HUES48 (cell line): ENCODE results near the gene NUDT1.

Experiments
- H3K27ac ChIP-seq: one replicate; pipeline ENCODE4 v1.7.0; 2013; ENCODE audit warnings: low read depth, low read length, inconsistent platforms
- H3K27me3 ChIP-seq: 2 replicates; pipeline ENCODE4 v1.6.1; 2013; ENCODE audit warnings: mild to moderate bottlenecking, low read length; ENCODE audit not compliant: control insufficient read depth, insufficient read depth
- H3K36me3 ChIP-seq: 2 replicates; pipeline ENCODE4 v1.6.1; 2013; ENCODE audit warnings: low read length; ENCODE audit not compliant: control insufficient read depth, insufficient read depth
- H3K4me1 ChIP-seq: 2 replicates; pipeline ENCODE4 v1.6.1; 2013; ENCODE audit warnings: mild to moderate bottlenecking, low read length; ENCODE audit not compliant: control insufficient read depth, insufficient read depth
- H3K4me3 ChIP-seq: 2 replicates; pipeline ENCODE4 v1.5.1; 2013; ENCODE audit warnings: mild to moderate bottlenecking, low read depth, low read length
- H3K9ac ChIP-seq: 2 replicates; pipeline ENCODE4 v1.6.1; 2013; ENCODE audit warnings: mild to moderate bottlenecking, low read depth, low read length, moderate library complexity
- H3K9me3 ChIP-seq: 2 replicates; pipeline ENCODE4 v1.6.1; 2013; ENCODE audit warnings: low read length; ENCODE audit not compliant: control insufficient read depth, insufficient read depth

Gene NUDT1

DNA sequence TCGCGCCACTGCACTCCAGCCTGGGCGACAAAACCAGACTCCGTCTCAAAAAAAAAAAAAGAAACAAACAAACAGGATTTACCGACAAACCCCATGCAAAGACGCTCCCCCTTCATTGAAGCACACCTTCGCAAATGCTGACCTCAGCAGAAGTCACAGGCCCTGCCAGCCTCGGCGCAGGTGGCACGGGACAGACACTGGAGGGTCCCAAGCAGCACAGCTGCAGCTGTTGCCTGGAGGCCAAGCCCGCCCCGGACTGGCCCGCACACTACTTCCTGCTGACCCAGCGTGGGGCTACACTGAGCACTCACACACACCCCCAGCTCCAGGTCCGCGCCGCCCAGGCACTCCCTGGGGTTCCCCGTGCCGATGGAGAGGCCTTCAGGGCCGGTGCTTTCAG lies 41.0 kb downstream of the NUDT1 start:
- no peaks in the 10 kb centered on the region for H3K9me3 ChIP-seq
- no peaks in the 10 kb centered on the region for H3K4me1 ChIP-seq
- no peak overlapping the region for H3K27ac ChIP-seq
- H3K36me3 ChIP-seq: no peaks in the 10 kb centered on the region
- no peaks in the 10 kb centered on the region for H3K27me3 ChIP-seq
- H3K4me3 ChIP-seq: no peak overlapping the region
- no peak overlapping the region for H3K9ac ChIP-seq

DNA sequence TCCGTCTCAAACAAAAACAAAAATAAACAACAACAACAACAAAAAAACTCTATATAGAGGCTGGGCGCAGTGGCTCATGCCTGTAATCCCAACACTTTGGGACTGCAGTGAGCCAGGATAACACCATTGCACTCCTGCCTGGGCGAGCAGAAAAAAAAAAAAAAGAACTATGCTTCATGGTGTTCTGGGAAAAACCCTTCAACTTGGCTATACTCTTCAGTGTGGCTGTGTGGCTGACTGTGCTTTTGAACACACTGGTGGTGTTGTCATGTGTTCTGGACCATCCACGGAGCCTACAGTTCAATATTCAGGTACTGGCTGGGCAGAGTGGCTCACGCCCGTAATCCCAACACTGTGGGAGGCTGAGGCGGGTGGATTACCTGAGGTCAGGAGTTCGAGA lies 45.7 kb downstream of the NUDT1 start:
- Histone ChIP-seq H3K27ac (no peak overlapping the region), H3K9ac (no peak overlapping the region)

DNA sequence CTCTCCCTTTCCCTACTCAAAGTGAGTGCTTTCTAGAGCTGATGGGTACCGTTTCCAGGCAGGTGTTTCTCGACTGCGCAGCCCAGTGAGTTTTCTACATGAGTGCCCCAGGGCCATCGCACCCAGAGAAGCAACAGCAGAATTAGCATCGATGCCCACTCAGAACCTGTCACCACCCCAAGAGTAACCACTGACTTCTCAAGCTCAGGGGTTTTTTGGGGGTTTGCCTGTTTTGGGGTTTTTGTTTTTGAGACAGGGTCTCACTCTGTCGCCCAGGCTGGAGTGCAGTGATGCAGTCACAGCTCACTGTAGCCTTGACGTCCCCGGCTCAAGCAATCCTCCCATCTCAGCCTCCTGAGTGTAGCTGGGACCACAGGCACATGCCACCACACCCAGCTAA lies 46.5 kb downstream of the NUDT1 start:
- Histone ChIP-seq H3K36me3 (no peaks in the 10 kb centered on the region), H3K27me3 (no peaks in the 10 kb centered on the region), H3K9me3 (no peaks in the 10 kb centered on the region), H3K9ac (no peak overlapping the region), H3K27ac (no peak overlapping the region), H3K4me1 (no peaks in the 10 kb centered on the region), H3K4me3 (no peak overlapping the region)

More for the DNA sequence above, 45.7 kb downstream of the NUDT1 start:
- H3K4me1 ChIP-seq: no peaks in the 10 kb centered on the region
- H3K36me3 ChIP-seq: no peaks in the 10 kb centered on the region
- no peaks in the 10 kb centered on the region for H3K9me3 ChIP-seq
- H3K27me3 ChIP-seq: no peaks in the 10 kb centered on the region
- H3K4me3 ChIP-seq: no peak overlapping the region

DNA sequence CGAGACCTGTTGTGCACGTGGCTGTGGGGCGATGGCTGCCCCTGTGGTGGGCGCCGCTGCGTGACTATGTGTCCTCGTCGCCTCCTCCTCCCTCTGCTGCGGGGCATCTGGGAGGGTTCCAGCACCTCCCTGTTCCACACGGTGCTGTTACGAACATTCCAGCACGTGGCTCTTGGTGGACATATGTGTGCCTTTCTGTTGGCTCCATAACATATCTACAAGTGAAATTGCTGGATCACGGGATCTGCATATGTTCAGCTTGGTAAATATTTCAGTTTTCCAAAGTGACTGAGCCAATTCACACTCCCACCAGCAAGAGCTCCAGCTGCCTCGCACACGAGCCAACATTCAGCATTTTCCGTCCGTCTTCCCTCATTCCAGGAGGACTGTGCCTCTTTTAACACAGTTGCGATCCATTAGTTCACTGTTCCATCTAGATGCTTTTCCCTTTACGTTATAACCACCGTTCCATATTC lies 47.1 kb downstream of the NUDT1 start:
- Histone ChIP-seq H3K4me1 (no peaks in the 10 kb centered on the region), H3K27ac (no peak overlapping the region), H3K27me3 (no peaks in the 10 kb centered on the region), H3K9ac (no peak overlapping the region), H3K9me3 (no peaks in the 10 kb centered on the region), H3K36me3 (no peaks in the 10 kb centered on the region), H3K4me3 (no peak overlapping the region)

DNA sequence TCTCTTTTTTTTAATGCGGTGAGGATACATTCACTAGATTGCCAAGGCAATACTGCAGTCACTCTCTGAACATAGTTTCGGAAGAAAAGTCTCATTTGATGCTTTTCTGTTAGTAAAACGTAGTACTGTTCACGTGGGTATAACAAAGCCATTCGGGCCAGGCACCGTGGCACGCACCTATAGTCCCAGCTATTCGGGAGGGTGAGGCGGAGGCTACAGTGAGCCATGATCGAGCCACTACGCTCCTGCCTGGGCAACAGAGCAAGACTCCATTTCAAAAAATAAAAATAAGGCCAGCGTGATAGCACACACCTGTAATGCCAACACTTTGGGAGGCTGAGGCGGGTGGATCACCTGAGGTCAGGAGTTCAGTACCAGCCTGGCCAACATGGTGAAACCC lies 47.6 kb downstream of the NUDT1 start:
- no peaks in the 10 kb centered on the region for H3K4me1 ChIP-seq
- no peak overlapping the region for H3K4me3 ChIP-seq
- H3K27ac ChIP-seq: no peak overlapping the region
- H3K9ac ChIP-seq: no peak overlapping the region
- no peaks in the 10 kb centered on the region for H3K36me3 ChIP-seq
- no peaks in the 10 kb centered on the region for H3K27me3 ChIP-seq
- H3K9me3 ChIP-seq: no peaks in the 10 kb centered on the region

DNA sequence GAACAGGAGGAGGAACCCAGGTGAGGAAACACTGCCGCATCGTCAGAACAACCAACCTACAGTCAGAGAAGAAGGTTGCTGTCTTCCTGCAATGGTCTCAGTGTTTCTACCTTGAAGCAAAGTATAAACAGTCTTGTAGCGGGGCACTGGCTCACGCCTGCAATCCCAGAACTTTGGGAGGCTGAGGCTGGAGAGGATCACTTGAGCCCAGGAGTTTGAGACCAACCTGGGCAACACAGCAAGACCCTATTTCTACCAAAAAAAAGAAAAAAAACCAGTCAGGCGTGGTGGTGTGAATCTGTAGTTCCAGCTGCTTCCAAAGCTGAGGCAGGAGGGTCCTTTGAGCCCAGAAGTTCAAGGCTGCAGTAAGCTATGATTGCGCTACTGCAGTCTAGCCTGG lies 48.9 kb downstream of the NUDT1 start:
- Histone ChIP-seq H3K4me1 (peaks cover under 1% of the 10 kb centered on the region; the same call in 1 of the 2 replicates), H3K9me3 (no peaks in the 10 kb centered on the region), H3K36me3 (no peaks in the 10 kb centered on the region), H3K9ac (no peak overlapping the region), H3K4me3 (no peak overlapping the region), H3K27ac (no peak overlapping the region), H3K27me3 (no peaks in the 10 kb centered on the region)

DNA sequence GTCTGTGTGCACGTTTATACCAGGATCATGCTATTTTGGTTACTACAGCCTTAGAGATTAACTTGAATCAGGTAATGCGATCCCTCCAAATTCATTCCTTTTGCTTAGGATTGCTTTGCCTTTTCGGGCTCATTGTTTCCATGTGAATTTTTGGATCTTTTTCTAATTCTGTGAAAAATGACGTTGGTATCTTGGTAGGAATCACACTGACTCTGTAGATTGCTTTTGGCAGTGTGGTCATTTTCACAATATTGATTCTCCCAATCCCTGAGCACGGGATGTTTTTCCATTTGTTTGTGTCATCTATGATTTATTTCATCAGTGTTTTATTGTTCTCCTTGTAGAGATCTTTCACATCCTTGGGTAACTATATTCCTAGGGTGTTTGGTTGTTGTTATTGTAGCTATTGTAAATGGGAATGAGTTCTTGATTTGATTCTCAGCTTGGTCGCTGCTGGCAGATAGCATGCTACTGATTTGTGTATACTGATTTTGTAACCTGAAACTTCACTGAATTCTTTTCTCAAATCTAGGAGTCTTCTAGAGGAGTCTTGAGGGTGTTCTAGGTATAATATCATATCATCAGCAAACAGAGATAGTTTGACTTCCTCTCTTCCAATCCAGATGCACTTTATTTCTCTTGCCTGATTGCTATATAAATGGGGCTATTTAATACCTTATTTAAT lies 54.1 kb downstream of the NUDT1 start:
- Histone ChIP-seq H3K27ac (no peak overlapping the region), H3K9me3 (no peaks in the 10 kb centered on the region), H3K9ac (no peak overlapping the region), H3K27me3 (no peaks in the 10 kb centered on the region), H3K4me3 (no peak overlapping the region), H3K4me1 (peaks cover 8% of the 10 kb centered on the region), H3K36me3 (no peaks in the 10 kb centered on the region)

DNA sequence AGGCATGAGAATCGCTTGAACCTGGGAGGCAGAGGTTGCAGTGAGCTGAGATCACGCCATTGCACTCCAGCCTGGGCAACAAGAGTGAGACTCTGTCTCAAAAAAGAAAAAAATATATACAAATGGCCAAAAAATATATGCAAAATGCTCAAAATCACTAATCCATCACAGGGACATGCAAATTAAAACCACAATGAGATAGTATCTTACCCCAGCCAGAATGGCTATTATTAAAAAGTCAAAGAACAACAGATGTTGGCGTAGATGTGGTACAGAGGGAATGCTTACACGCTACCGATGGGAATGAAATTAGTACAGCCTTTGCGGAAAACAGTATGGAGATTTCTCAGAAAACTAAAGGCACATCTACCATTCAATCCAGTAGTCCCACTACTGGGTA lies 54.8 kb downstream of the NUDT1 start:
- Histone ChIP-seq H3K27ac (no peak overlapping the region), H3K4me1 (peaks cover 14% of the 10 kb centered on the region), H3K27me3 (no peaks in the 10 kb centered on the region), H3K9me3 (0 out of 2 replicates have a peak, but pooled peaks cover 3% of the 10 kb centered on the region), H3K36me3 (no peaks in the 10 kb centered on the region), H3K4me3 (no peak overlapping the region), H3K9ac (no peak overlapping the region)

DNA sequence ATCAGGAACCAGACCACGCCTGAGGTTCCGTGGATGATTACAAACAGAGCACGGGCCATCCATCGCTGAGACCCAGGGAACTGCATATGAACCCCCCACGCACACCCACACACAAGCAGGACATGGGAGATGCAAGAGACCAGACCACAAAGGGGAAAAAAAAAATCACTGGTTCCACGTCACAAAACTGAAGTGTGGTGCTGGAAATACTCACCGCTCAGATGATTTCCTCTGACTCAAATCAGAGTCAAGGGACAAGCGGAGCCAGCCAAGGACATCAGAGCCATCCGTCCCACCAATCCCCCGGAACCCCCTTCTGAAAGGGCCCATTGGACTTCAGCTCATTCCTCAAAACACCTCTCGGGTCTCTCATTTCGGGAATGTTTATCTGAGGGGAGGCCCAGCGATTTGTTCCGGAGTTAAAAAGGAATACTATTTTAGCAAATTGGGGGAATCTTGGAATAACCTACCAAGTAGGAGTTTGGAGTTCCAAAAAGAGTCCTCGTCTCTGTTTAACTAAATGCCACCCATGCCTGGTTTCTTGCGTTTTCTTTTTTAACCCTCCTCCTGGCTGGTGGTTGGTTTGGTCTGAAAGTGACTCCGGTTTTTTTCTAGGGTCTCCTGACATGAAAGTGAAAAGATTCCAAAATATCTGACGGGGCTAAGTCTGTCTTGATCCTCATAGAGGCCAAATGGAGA lies 57.3 kb downstream of the NUDT1 start:
- 0 out of 2 replicates have a peak, but pooled peaks cover 3% of the 10 kb centered on the region for H3K9me3 ChIP-seq
- H3K27me3 ChIP-seq: no peaks in the 10 kb centered on the region
- peaks cover 14% of the 10 kb centered on the region for H3K4me1 ChIP-seq
- no peaks in the 10 kb centered on the region for H3K36me3 ChIP-seq
- H3K27ac ChIP-seq: no peak overlapping the region
- no peak overlapping the region for H3K4me3 ChIP-seq
- no peak overlapping the region for H3K9ac ChIP-seq

DNA sequence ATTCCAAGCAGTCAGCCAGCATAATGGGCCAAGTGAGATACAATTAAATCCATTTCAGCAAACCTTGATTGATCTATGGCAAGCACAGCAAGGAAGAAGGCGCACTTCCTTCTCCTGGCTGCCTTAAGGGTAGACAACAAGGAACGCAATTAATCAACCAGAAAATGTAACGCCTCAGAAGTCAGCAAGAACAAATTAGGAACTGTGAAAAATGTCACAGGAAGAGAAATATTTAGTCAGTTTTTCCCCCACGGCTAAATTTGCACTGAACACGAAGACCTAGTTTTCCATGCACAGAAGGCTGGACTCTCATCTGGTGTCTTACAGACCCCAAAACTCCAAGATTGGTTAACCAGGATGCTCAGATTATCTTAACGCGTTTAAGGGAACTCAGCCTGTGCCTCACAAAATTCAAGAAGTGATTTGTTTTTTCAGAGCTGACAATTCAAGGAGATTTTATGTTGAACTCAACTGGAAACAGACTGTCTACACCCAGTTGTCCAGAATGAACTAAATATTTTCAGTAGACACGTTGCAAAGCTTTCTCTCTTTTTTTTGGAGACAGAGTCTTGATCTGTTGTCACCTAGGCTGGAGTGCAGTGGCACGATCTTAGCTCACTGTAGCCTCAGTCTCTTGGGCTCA lies 58.0 kb downstream of the NUDT1 start:
- Histone ChIP-seq H3K9ac (no peak overlapping the region), H3K4me3 (no peak overlapping the region), H3K27me3 (no peaks in the 10 kb centered on the region), H3K27ac (no peak overlapping the region), H3K36me3 (no peaks in the 10 kb centered on the region), H3K9me3 (0 out of 2 replicates have a peak, but pooled peaks cover 3% of the 10 kb centered on the region), H3K4me1 (peaks cover 14% of the 10 kb centered on the region)
